HepG2 (cell line): ENCODE data around the gene VWA1. TPM values are rescaled to one million over a fixed set of nuclear protein-coding genes. Genes with fewer than 3 reads are reported as not detected.

ENCODE experiments used
- AGO1 ChIP-seq: fragments of 200-400 bp; formaldehyde crosslinking; IDR thresholded peaks from 2 replicates; pipeline ENCODE4 v1.6.1; 2017; ENCODE audit warnings: mild to moderate bottlenecking, low read depth, low read length, moderate library complexity; ENCODE audit not compliant: poor library complexity, severe bottlenecking
- DMAP1 ChIP-seq: IDR thresholded peaks from 2 replicates; pipeline ENCODE4 v1.6.1; 2016
- GABPB1 ChIP-seq: IDR thresholded peaks from 2 replicates; pipeline ENCODE4 v1.6.1; 2016; ENCODE audit warnings: mild to moderate bottlenecking, missing genetic modification reagents, moderate library complexity, missing compliant biosample characterization
- GATAD1 ChIP-seq: IDR thresholded peaks from 2 replicates; pipeline ENCODE4 v1.6.1; 2016; ENCODE audit warnings: missing genetic modification reagents, missing compliant biosample characterization
- PHF21A ChIP-seq: sonication (generic); formaldehyde crosslinking; IDR thresholded peaks from 2 replicates; pipeline ENCODE4 v1.5.0; 2020; ENCODE audit warnings: mild to moderate bottlenecking, missing genetic modification reagents
- POLR2G ChIP-seq: fragments of 200-400 bp; formaldehyde crosslinking; IDR thresholded peaks from 2 replicates; pipeline ENCODE4 v1.6.1; 2018; ENCODE audit warnings: mild to moderate bottlenecking, low read depth, low read length, moderate library complexity
- SRSF4 ChIP-seq: fragments of 200-400 bp; formaldehyde crosslinking; IDR thresholded peaks from one replicate; pipeline ENCODE4 v1.6.1; 2018; ENCODE audit warnings: mild to moderate bottlenecking, low read depth, low read length, moderate library complexity; ENCODE audit not compliant: poor library complexity, severe bottlenecking
- ZBTB38 ChIP-seq: sonication (generic); formaldehyde crosslinking; IDR thresholded peaks from 2 replicates; pipeline ENCODE4 v1.5.1; 2020; ENCODE audit warnings: mild to moderate bottlenecking, missing genetic modification reagents
- ZNF326 ChIP-seq: sonication (generic); formaldehyde crosslinking; IDR thresholded peaks from 2 replicates; pipeline ENCODE4 v1.4.0; 2020; ENCODE audit warnings: missing genetic modification reagents, borderline replicate concordance
- polyA plus RNA-seq, 8 experiments: library from polyadenylated mRNA; depleted of rRNA in 3 of 8; stranded (reverse) in 7 of 8; unstranded in 1 of 8; fragments of >200 nt; fragmentation: Illumina TruSeq in 4 of 8; extraction: Trizol in 4 of 8; gene quantifications; 2 replicates each; pipeline versions ENCODE4 v1.2.1 to v1.2.3, GENCODE V29; 2011 to 2016; ENCODE audit warnings: low read depth in 4 of 8, missing spikeins in 1 of 8, mixed read lengths in 1 of 8; ENCODE audit not compliant: insufficient read depth in 1 of 8
- total RNA-seq, 5 experiments: library from RNA; depleted of rRNA; stranded (reverse); fragments of >200 nt; fragmentation: Illumina TruSeq; extraction: Trizol; gene quantifications; 2 replicates each; pipeline ENCODE4 v1.2.3, GENCODE V29; 2016; ENCODE audit warnings: low read depth in 1 of 5
- TF ChIP-seq, protein P1 (sequence below): sonication (generic); formaldehyde crosslinking; IDR thresholded peaks from 2 replicates; pipeline ENCODE4 v1.8.1; 2023; ENCODE audit warnings: mild to moderate bottlenecking, missing genetic modification reagents
- TF ChIP-seq, protein P2 (sequence below): sonication (generic); formaldehyde crosslinking; IDR thresholded peaks from 2 replicates; pipeline ENCODE4 v1.8.1; 2023; ENCODE audit warnings: mild to moderate bottlenecking, missing genetic modification reagents
- TF ChIP-seq, protein P3 (sequence below): sonication (generic); formaldehyde crosslinking; IDR thresholded peaks from 2 replicates; pipeline ENCODE4 v1.5.1; 2020; ENCODE audit warnings: mild to moderate bottlenecking, missing genetic modification reagents
- TF ChIP-seq, protein P4 (sequence below): sonication (generic); formaldehyde crosslinking; IDR thresholded peaks from 2 replicates; pipeline ENCODE4 v1.5.1; 2020; ENCODE audit warnings: mild to moderate bottlenecking, missing genetic modification reagents, moderate library complexity
- TF ChIP-seq, protein P5 (sequence below), 2 experiments: sonication (generic) in 1 of 2; formaldehyde crosslinking in 1 of 2; IDR thresholded peaks; 2 replicates each; pipeline versions ENCODE4 v1.4.0 to v1.6.1; 2018 to 2020; ENCODE audit warnings: missing genetic modification reagents in 2 of 2, borderline replicate concordance in 1 of 2, low read depth in 1 of 2, mild to moderate bottlenecking in 1 of 2, missing biosample characterization in 1 of 2

Gene VWA1
- total and polyA plus RNA-seq, 2 of the 13 experiments (the other 11 are each of a cell fraction or from before 2014, with no cell fraction given), result 40.9 to 57.5 TPM

DNA sequence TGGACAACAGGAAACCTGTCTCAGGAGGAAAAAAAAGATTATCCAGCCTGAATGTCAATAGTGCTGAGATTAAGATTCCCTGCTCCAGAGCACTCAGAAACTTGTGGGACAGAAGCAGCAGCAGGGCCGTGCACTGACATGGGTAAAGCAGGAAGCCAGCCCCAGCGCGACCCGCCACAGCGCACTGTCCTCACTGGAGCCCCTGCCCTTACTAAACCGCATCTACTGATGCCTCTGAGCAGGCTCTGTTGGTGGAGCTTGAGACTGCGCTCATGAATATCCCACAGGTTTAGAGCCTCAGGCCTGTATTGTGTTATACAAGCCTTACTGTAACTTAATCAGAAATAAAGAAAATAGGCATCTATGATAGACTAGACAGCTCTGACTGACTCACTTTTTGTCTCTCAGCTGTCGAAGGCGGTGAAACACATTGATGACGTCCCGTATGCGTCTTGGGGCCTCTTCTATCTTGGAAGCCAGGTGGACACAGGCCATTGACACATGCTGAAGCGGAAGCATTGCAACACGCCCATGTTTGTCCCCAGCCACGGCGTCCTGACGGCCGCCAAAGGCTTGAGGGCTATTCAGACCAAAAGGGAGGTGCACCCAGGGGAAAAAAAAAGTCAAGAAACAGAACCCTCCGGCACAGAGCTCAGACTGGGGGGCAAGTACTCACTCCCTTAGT, 37.5 kb upstream of the VWA1 start (continued):
- TF ChIP-seq POLR2G (peak; percentile 40; the same call in 1 of the 2 replicates), ZNF326 (CRISPR knock-in tag) (no peak), DMAP1 (CRISPR knock-in tag) (peak; percentile 38; the same call in 1 of the 2 replicates), PHF21A (CRISPR knock-in tag) (no peak), GATAD1 (CRISPR knock-in tag) (peak; percentile 57; the same call in 1 of the 2 replicates), SRSF4 (no peak), GABPB1 (CRISPR knock-in tag) (peak; percentile 45), ZBTB38 (CRISPR knock-in tag) (0 out of 2 replicates have a peak, but pooled peaks have one; percentile 35), AGO1 (no peak)
- TF ChIP-seq, protein P1, sequence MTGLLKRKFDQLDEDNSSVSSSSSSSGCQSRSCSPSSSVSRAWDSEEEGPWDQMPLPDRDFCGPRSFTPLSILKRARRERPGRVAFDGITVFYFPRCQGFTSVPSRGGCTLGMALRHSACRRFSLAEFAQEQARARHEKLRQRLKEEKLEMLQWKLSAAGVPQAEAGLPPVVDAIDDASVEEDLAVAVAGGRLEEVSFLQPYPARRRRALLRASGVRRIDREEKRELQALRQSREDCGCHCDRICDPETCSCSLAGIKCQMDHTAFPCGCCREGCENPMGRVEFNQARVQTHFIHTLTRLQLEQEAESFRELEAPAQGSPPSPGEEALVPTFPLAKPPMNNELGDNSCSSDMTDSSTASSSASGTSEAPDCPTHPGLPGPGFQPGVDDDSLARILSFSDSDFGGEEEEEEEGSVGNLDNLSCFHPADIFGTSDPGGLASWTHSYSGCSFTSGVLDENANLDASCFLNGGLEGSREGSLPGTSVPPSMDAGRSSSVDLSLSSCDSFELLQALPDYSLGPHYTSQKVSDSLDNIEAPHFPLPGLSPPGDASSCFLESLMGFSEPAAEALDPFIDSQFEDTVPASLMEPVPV (CRISPR knock-in tag), result no peak
- TF ChIP-seq, protein P2, sequence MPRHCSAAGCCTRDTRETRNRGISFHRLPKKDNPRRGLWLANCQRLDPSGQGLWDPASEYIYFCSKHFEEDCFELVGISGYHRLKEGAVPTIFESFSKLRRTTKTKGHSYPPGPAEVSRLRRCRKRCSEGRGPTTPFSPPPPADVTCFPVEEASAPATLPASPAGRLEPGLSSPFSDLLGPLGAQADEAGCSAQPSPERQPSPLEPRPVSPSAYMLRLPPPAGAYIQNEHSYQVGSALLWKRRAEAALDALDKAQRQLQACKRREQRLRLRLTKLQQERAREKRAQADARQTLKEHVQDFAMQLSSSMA (CRISPR knock-in tag), result peak; percentile 63; the same call in 1 of the 2 replicates
- TF ChIP-seq, protein P3, sequence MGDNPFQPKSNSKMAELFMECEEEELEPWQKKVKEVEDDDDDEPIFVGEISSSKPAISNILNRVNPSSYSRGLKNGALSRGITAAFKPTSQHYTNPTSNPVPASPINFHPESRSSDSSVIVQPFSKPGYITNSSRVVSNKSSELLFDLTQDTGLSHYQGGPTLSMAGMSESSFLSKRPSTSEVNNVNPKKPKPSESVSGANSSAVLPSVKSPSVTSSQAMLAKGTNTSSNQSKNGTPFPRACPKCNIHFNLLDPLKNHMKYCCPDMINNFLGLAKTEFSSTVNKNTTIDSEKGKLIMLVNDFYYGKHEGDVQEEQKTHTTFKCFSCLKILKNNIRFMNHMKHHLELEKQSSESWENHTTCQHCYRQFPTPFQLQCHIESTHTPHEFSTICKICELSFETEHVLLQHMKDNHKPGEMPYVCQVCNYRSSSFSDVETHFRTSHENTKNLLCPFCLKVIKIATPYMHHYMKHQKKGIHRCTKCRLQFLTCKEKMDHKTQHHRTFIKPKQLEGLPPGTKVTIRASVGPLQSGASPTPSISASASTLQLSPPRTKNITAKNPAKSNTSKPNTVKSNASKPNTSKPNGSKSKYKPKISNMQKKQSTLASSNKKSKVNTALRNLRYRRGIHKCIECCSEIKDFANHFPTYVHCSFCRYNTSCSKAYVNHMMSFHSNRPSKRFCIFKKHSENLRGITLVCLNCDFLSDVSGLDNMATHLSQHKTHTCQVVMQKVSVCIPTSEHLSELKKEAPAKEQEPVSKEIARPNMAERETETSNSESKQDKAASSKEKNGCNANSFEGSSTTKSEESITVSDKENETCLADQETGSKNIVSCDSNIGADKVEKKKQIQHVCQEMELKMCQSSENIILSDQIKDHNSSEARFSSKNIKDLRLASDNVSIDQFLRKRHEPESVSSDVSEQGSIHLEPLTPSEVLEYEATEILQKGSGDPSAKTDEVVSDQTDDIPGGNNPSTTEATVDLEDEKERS (CRISPR knock-in tag), result peak; percentile 58; the same call in 1 of the 2 replicates
- TF ChIP-seq, protein P4, sequence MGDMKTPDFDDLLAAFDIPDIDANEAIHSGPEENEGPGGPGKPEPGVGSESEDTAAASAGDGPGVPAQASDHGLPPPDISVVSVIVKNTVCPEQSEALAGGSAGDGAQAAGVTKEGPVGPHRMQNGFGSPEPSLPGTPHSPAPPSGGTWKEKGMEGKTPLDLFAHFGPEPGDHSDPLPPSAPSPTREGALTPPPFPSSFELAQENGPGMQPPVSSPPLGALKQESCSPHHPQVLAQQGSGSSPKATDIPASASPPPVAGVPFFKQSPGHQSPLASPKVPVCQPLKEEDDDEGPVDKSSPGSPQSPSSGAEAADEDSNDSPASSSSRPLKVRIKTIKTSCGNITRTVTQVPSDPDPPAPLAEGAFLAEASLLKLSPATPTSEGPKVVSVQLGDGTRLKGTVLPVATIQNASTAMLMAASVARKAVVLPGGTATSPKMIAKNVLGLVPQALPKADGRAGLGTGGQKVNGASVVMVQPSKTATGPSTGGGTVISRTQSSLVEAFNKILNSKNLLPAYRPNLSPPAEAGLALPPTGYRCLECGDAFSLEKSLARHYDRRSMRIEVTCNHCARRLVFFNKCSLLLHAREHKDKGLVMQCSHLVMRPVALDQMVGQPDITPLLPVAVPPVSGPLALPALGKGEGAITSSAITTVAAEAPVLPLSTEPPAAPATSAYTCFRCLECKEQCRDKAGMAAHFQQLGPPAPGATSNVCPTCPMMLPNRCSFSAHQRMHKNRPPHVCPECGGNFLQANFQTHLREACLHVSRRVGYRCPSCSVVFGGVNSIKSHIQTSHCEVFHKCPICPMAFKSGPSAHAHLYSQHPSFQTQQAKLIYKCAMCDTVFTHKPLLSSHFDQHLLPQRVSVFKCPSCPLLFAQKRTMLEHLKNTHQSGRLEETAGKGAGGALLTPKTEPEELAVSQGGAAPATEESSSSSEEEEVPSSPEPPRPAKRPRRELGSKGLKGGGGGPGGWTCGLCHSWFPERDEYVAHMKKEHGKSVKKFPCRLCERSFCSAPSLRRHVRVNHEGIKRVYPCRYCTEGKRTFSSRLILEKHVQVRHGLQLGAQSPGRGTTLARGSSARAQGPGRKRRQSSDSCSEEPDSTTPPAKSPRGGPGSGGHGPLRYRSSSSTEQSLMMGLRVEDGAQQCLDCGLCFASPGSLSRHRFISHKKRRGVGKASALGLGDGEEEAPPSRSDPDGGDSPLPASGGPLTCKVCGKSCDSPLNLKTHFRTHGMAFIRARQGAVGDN (CRISPR knock-in tag), result peak; percentile 41; the same call in 1 of the 2 replicates
- TF ChIP-seq, protein P5, sequence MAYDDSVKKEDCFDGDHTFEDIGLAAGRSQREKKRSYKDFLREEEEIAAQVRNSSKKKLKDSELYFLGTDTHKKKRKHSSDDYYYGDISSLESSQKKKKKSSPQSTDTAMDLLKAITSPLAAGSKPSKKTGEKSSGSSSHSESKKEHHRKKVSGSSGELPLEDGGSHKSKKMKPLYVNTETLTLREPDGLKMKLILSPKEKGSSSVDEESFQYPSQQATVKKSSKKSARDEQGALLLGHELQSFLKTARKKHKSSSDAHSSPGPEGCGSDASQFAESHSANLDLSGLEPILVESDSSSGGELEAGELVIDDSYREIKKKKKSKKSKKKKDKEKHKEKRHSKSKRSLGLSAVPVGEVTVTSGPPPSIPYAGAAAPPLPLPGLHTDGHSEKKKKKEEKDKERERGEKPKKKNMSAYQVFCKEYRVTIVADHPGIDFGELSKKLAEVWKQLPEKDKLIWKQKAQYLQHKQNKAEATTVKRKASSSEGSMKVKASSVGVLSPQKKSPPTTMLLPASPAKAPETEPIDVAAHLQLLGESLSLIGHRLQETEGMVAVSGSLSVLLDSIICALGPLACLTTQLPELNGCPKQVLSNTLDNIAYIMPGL (CRISPR knock-in tag; IDR thresholded peaks at IDR 0.05; ENCODE audit: borderline replicate concordance in 1 of 2, low read depth in 1 of 2), result peak in 1 of 2 experiments; percentile 22; a peak in 1 of 4 replicates
